Measurements from ENCODE around the gene SERINC3. TPM values are rescaled to one million over a fixed set of nuclear protein-coding genes. Genes with fewer than 3 reads are reported as not detected.

Gene SERINC3
- total and polyA plus RNA-seq, 5 experiments from 2014 or later = 82.0 to 207 (median 163) TPM

- peak overlapping the region in 3 of 10 donors; percentile 27 to 61 (median 53) for H3K27ac Mint-ChIP-seq
- peaks cover 5 to 11% (median 6%) of the 10 kb centered on the region in 4 donors for H3K4me1 Mint-ChIP-seq
These were observed 6.4 kb upstream of the SERINC3 start for GRCh38 chr20:44528309-44528708.

GRCh38 chr20:44527716-44528199 lies 5.9 kb upstream of the SERINC3 start:
- no peak overlapping the region for H3K4me3 Mint-ChIP-seq
- peak overlapping the region in 1 of 10 donors; percentile 67 for H3K27ac Mint-ChIP-seq
- no peaks in the 10 kb centered on the region for H3K36me3 Mint-ChIP-seq

More at GRCh38 chr20:44528309-44528708, 6.4 kb upstream of the SERINC3 start:
- POLR2A ChIA-PET = no interaction called here
- DNase-seq (no peak), ATAC-seq (no peak)
- no peaks in the 10 kb centered on the region for H3K9me3 Mint-ChIP-seq
- no peak overlapping the region for H3K4me3 Mint-ChIP-seq
- H3K36me3 Mint-ChIP-seq = no peaks in the 10 kb centered on the region
- no peaks in the 10 kb centered on the region for H3K27me3 Mint-ChIP-seq

DNA sequence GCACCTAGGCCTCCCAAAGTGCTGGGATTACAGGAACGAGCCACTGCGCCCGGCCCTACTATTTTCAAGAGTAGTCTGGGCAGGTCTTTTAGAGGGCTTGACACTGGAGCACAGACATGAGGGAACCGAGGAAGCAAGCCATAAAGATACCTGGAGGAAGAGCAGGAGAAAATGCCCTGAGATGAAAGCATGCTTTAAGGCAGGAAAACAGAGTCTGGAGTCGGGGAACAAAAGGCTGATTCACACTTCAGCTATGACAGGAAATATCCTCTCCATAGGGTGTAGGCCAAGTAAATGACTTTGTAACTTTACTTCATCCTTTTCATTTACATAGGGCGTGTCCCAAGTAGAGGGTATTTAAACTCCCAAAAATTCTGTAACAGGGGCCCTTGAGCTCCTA lies 4.3 kb upstream of the SERINC3 start:
- H3K4me3 Mint-ChIP-seq = no peak overlapping the region
- H3K27ac Mint-ChIP-seq = peak overlapping the region in 2 of 10 donors; percentile 19 to 20
- no peaks in the 10 kb centered on the region for H3K27me3 Mint-ChIP-seq
- POLR2A ChIA-PET = no interaction called here
- ATAC-seq (no peak), DNase-seq (no peak)
- H3K36me3 Mint-ChIP-seq = no peaks in the 10 kb centered on the region
- no peaks in the 10 kb centered on the region for H3K9me3 Mint-ChIP-seq
- peaks cover 10 to 23% (median 21%) of the 10 kb centered on the region in 4 donors for H3K4me1 Mint-ChIP-seq

More at GRCh38 chr20:44527716-44528199, 5.9 kb upstream of the SERINC3 start:
- Mint-ChIP-seq H3K4me1 (peaks cover 9 to 16% (median 12%) of the 10 kb centered on the region in 4 donors), H3K9me3 (no peaks in the 10 kb centered on the region), H3K27me3 (no peaks in the 10 kb centered on the region)
- no peak for ATAC-seq
- no peak for DNase-seq
- POLR2A ChIA-PET = no interaction called here

- DNase-seq = no peak
- ATAC-seq = no peak
- Mint-ChIP-seq H3K36me3 (peaks cover 0 to 11% (median 7%) of the 10 kb centered on the region in 3 donors), H3K27me3 (no peaks in the 10 kb centered on the region), H3K4me1 (peaks cover 18 to 45% (median 40%) of the 10 kb centered on the region in 4 donors), H3K4me3 (peak overlapping the region in 2 of 10 donors; percentile 0 to 20), H3K9me3 (no peaks in the 10 kb centered on the region), H3K27ac (peak overlapping the region; percentile 60 to 99 (median 96))
- POLR2A ChIA-PET = no interaction called here
These were observed 1.9 kb upstream of the SERINC3 start for GRCh38 chr20:44523746-44524145.

- Mint-ChIP-seq H3K27me3 (no peaks in the 10 kb centered on the region), H3K4me1 (peaks cover 21 to 54% (median 48%) of the 10 kb centered on the region in 4 donors), H3K36me3 (peaks cover 0 to 14% (median 7%) of the 10 kb centered on the region in 3 donors), H3K9me3 (no peaks in the 10 kb centered on the region), H3K4me3 (peak overlapping the region in 9 of 10 donors; percentile 40 to 91 (median 89)), H3K27ac (peak overlapping the region; percentile 86 to 99 (median 96))
- ATAC-seq = no peak
- POLR2A ChIA-PET = interaction anchor here (0.9 to 2.4 kb wide), 4 partner anchors 47 to 124 kb away, joined by 5 to 19 read pairs (median 11); partner anchors contain the start of gene TTPAL
- no peak for DNase-seq
These were observed 971 bp upstream of the SERINC3 start for GRCh38 chr20:44522841-44523240.

DNA sequence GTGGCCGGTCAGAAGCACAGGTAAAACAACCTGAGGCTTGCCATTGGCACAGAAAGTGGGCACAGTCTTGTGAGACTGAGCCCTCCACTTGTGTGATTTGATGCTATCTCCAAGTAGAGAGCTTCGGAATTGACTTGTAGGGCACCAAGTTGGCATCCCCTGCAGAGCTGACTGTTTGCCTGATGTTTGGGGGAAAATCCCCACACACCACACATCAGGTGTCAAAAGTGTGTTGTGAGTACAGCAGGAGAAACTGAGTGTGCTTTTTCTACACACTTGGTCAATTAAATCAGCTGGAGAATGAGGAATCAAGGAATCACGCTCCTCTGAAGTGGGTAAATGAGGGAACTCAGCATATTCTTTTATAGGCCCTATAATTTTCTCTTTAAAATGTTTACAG lies 989 bp downstream of the SERINC3 start:
- Mint-ChIP-seq H3K9me3 (no peaks in the 10 kb centered on the region), H3K4me3 (peak overlapping the region; percentile 83 to 92 (median 90)), H3K36me3 (peaks cover 0 to 20% (median 7%) of the 10 kb centered on the region in 3 donors), H3K4me1 (peaks cover 25 to 67% (median 64%) of the 10 kb centered on the region in 4 donors), H3K27me3 (no peaks in the 10 kb centered on the region), H3K27ac (peak overlapping the region; percentile 86 to 99 (median 96))
- ATAC-seq (no peak), DNase-seq (no peak)
- POLR2A ChIA-PET = interaction anchor here (0.9 to 2.4 kb wide), 10 partner anchors 11 to 162 kb away, joined by 3 to 19 read pairs (median 6); partner anchors contain the start of genes ADA and TTPAL

GRCh38 chr20:44518248-44518647 lies 3.6 kb downstream of the SERINC3 start:
- Mint-ChIP-seq H3K27me3 (no peaks in the 10 kb centered on the region), H3K4me3 (peak overlapping the region in 7 of 10 donors; percentile 33 to 83 (median 75)), H3K4me1 (peaks cover 35 to 85% (median 83%) of the 10 kb centered on the region in 4 donors), H3K27ac (peak overlapping the region; percentile 30 to 93 (median 82)), H3K36me3 (peaks cover 0 to 38% (median 7%) of the 10 kb centered on the region in 3 donors), H3K9me3 (no peaks in the 10 kb centered on the region)
- ATAC-seq = no peak
- DNase-seq = no peak
- POLR2A ChIA-PET = interaction anchor here (0.6 to 0.7 kb wide), 4 partner anchors 17 to 1240 kb away, joined by 3 to 5 read pairs (median 4); no protein-coding TSS in a partner anchor

DNA sequence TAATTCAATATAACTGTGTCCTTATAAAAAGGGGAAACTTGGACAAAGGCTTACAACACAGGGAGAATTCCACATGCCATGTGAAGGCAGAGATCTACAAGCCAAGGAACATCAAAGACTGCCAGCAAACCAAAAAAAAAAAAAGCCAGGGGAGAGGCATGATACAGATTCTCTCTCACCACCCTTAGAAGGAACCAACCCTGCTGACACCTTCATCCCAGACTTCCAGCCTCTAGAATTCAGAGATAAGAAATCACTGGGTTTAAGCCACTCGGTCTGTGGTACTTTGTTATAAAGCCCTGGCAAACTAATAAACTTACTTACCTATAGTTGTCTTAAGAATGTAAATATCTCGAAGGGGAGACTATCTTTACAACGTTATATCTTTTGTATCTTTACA lies 4.4 kb downstream of the SERINC3 start:
- POLR2A ChIA-PET = no interaction called here
- Mint-ChIP-seq H3K4me3 (peak overlapping the region in 8 of 10 donors; percentile 4 to 83 (median 42)), H3K36me3 (peaks cover 4 to 46% (median 9%) of the 10 kb centered on the region in 3 donors), H3K9me3 (no peaks in the 10 kb centered on the region), H3K4me1 (peaks cover 32 to 85% (median 80%) of the 10 kb centered on the region in 4 donors), H3K27ac (peak overlapping the region; percentile 30 to 92 (median 80)), H3K27me3 (no peaks in the 10 kb centered on the region)
- ATAC-seq (no peak), DNase-seq (no peak)

DNA sequence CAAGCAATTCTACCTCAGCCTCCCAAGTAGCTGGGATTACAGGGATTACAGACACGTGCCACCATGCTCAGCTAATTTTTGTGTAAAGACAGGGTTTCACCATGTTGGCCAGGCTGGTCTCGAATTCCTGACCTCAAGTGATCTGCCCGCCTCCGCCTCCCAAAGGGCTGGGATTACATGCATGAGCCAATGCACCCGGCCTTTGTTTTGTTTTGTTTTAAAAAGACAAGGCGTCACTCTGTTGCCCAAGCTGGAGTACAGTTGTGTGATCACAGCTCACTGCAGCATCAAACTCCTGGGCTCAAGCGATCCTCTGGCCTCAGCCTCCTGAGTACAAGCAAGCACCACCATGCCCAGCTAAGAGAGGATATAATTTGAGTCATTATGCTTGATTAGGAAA lies 5.4 kb downstream of the SERINC3 start:
- H3K4me1 Mint-ChIP-seq = peaks cover 28 to 83% (median 76%) of the 10 kb centered on the region in 4 donors
- H3K9me3 Mint-ChIP-seq = no peaks in the 10 kb centered on the region
- H3K27ac Mint-ChIP-seq = peak overlapping the region in 8 of 10 donors; percentile 23 to 92 (median 80)
- POLR2A ChIA-PET = interaction anchor here (0.5 to 0.6 kb wide), 2 partner anchors 94 to 113 kb away, joined by 4 read pairs; no protein-coding TSS in a partner anchor
- peak overlapping the region in 5 of 10 donors; percentile 8 to 37 (median 28) for H3K4me3 Mint-ChIP-seq
- H3K27me3 Mint-ChIP-seq = no peaks in the 10 kb centered on the region
- DNase-seq (no peak), ATAC-seq (no peak)
- H3K36me3 Mint-ChIP-seq = peaks cover 6 to 56% (median 11%) of the 10 kb centered on the region in 3 donors

DNA sequence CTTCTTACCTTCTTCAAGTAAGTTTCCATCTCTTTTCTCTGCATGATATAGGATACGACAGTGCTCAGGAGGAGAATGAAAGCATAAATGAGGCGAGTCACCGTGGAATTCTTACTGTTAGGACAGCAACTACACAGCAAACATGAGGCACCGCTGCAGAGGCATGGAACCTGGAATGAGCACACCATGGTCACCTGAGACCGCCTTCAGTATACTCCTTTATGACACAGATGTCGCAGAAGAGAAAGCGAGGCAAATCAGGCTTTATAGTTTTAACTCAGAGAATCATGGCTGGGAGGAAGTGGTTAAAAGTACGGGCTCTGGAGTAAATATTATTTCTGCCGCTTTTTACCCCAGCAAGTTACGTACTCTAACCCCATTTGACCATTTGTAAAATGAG lies 8.0 kb downstream of the SERINC3 start:
- peak; percentile 14 to 33 for ATAC-seq
- H3K36me3 Mint-ChIP-seq = peaks cover 6 to 70% (median 7%) of the 10 kb centered on the region in 3 donors

GRCh38 chr20:44509762-44510161 lies 12.1 kb downstream of the SERINC3 start:
- POLR2A ChIA-PET = no interaction called here
- Mint-ChIP-seq H3K4me3 (no peak overlapping the region), H3K4me1 (peaks cover 8 to 27% (median 22%) of the 10 kb centered on the region in 4 donors), H3K9me3 (no peaks in the 10 kb centered on the region), H3K27me3 (no peaks in the 10 kb centered on the region), H3K36me3 (peaks cover 6 to 91% (median 6%) of the 10 kb centered on the region in 3 donors), H3K27ac (peak overlapping the region in 2 of 10 donors; percentile 2 to 48)
- ATAC-seq = no peak
- no peak for DNase-seq

More for the DNA sequence above, 8.0 kb downstream of the SERINC3 start:
- H3K4me3 Mint-ChIP-seq = peak overlapping the region in 9 of 10 donors; percentile 13 to 69 (median 46)
- H3K4me1 Mint-ChIP-seq = peaks cover 20 to 62% (median 54%) of the 10 kb centered on the region in 4 donors
- no peaks in the 10 kb centered on the region for H3K9me3 Mint-ChIP-seq
- no peaks in the 10 kb centered on the region for H3K27me3 Mint-ChIP-seq
- no peak for DNase-seq
- POLR2A ChIA-PET = interaction anchor here (0.7 kb wide), 1 partner anchor 137 kb away, joined by 3 read pairs; no protein-coding TSS in a partner anchor
- H3K27ac Mint-ChIP-seq = peak overlapping the region; percentile 15 to 91 (median 65)

GRCh38 chr20:44504402-44505307 lies 17.2 kb downstream of the SERINC3 start:
- H3K4me1 Mint-ChIP-seq = peaks cover 0 to 9% (median 2%) of the 10 kb centered on the region in 4 donors
- H3K27me3 Mint-ChIP-seq = no peaks in the 10 kb centered on the region
- H3K4me3 Mint-ChIP-seq = no peak overlapping the region
- peak overlapping the region in 7 of 10 donors; percentile 2 to 81 (median 35) for H3K27ac Mint-ChIP-seq
- H3K36me3 Mint-ChIP-seq = peaks cover 6 to 94% (median 11%) of the 10 kb centered on the region in 3 donors
- POLR2A ChIA-PET = interaction anchor here (1.4 kb wide), 1 partner anchor 17 kb away, joined by 5 read pairs; the partner anchor contains the start of gene SERINC3
- no peak for DNase-seq
- H3K9me3 Mint-ChIP-seq = no peaks in the 10 kb centered on the region
- no peak for ATAC-seq

Measured in naive thymus-derived CD8-positive, alpha-beta T cell (primary cell).